SKM-1 (cell line): ENCODE results near the gene MAPKAPK2.
"Not testable (repeated sequence)": the region's sequence is repeated elsewhere in the genome, so short reads cannot be mapped to it uniquely, and the experiment has no call there.

Source experiments
- DNase-seq: peaks from one replicate; lab custom pipeline; 2025; ENCODE audit not compliant: unreplicated experiment; lab: John Stamatoyannopoulos, UW

Gene MAPKAPK2

GRCh38 chr1:206770531-206771337 is 86.0 kb downstream of the MAPKAPK2 start, which contains the start of gene IL19:
TSS of gene IL19 (plus strand) at chr1:206770773. CDS start at chr1:206836663, 65,890 bp downstream.
- peak; percentile 85 for DNase-seq

GRCh38 chr1:206771338-206771692 is 86.6 kb downstream of the MAPKAPK2 start:
- DNase-seq: no peak

GRCh38 chr1:206772243-206772937 is 87.7 kb downstream of the MAPKAPK2 start, which contains the start of gene IL10:
TSS of gene IL10 (minus strand) at chr1:206772494. CDS start at chr1:206772435, 59 bp downstream.
- peak; percentile 69 for DNase-seq

DNA sequence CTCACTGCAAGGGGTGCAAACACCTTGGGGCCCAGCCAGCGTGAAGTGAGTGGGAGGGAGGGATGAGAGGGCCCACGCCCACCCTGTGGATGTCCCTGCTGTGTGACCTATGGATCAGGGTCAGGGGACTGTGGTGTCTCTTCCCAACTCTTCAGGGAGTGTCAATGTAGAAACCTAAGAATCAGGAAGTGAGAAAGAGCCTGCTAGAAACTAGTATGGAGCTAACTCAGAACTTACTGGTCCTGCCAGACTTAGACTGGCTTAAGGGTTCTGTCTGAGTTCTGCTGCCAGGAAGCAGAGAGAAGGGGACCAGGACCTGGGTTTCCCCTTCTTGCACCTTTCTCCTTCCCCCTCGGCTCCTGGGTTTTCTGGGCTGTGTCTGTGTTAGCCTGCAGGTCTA is 89.4 kb downstream of the MAPKAPK2 start:
- DNase-seq: peak; percentile 31

DNA sequence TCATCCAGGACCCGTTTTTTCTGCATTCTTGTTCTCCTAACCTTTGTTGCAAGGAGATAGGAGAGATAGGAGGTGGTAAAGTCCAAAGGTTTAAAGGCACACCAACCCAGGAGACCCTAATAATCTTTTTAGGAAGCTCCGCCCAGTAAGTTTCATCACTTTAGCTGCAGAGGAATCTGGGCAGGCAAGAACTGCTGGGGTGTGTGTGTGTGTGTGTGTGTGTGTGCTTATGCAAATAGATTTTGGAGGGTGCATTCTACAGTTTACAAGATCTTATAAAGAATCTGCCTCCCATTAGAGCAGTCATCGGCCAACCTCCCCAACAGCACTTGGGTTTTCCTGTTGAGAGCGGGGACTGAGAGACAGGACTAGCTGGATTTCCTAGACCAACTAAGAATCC is 91.5 kb downstream of the MAPKAPK2 start:
- DNase-seq: no peak

GRCh38 chr1:206778031-206778430 is 93.3 kb downstream of the MAPKAPK2 start:
- DNase-seq: no peak

- not testable (repeated sequence) for DNase-seq
Measured at GRCh38 chr1:206778911-206779310, 94.2 kb downstream of the MAPKAPK2 start.

- no peak for DNase-seq
Measured at GRCh38 chr1:206779638-206780037, 94.9 kb downstream of the MAPKAPK2 start.

GRCh38 chr1:206782448-206782847 is 97.7 kb downstream of the MAPKAPK2 start:
- no peak for DNase-seq

GRCh38 chr1:206783506-206783905 is 98.8 kb downstream of the MAPKAPK2 start:
- DNase-seq: no peak
